Stromal cell of bone marrow (primary cell): ENCODE measurements around the gene MAMLD1.
"Not testable (repeated sequence)": the region's sequence is repeated elsewhere in the genome, so short reads cannot be mapped to it uniquely, and the experiment has no call there.

ENCODE experiments used
- DNase-seq: peaks from one replicate; pipeline ENCODE4 v3.0.0-alpha.2; 2012; ENCODE audit warnings: low read depth

The MAMLD1 gene, protein sequence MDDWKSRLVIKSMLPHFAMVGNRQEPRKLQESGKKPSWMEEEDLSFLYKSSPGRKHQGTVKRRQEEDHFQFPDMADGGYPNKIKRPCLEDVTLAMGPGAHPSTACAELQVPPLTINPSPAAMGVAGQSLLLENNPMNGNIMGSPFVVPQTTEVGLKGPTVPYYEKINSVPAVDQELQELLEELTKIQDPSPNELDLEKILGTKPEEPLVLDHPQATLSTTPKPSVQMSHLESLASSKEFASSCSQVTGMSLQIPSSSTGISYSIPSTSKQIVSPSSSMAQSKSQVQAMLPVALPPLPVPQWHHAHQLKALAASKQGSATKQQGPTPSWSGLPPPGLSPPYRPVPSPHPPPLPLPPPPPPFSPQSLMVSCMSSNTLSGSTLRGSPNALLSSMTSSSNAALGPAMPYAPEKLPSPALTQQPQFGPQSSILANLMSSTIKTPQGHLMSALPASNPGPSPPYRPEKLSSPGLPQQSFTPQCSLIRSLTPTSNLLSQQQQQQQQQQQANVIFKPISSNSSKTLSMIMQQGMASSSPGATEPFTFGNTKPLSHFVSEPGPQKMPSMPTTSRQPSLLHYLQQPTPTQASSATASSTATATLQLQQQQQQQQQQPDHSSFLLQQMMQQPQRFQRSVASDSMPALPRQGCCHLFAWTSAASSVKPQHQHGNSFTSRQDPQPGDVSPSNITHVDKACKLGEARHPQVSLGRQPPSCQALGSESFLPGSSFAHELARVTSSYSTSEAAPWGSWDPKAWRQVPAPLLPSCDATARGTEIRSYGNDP

DNA sequence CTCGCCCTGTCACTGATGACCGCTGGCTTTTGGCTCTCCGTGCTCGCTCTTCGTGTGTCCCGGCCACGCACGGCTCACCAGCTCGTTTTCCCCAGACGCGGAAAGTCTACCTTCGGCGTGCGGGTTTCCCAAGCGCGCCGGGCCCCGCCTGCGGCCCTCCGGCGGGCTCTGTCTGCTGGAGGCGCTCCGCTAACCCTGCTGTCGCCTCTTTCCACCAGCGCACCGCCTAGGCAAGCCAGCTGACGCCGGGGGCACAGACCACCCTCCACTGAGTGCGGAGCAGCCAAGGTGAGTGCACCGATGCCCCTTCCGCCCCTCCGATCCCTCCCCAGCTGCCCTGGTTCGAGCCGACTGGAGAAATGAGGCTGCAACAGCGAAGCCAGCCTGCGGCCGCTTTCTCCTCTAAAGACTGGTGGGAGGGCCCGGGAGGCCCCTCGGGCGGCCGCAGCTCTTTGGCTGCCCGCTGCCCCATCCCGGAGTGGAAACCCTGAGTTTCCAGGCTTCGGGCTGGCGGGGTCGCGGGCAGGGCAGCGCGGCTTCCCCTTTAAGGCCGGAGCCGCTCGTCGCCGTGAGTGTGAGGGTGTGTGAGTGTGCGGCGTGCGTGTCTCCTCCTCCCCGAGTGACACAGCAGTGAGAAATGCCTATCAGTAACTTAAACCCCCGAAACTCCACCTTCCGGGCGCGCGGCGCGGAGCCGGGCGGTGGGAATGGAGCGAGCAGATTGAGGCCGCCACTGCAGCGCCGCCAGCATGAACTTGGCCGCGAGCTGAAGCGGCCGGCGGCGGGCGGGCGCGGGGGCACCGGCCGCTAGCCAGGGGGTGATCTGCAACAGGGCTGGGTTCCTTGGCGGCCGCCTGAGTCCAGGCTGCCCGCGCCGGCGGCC lies at the start of gene MAMLD1:
TSS of gene MAMLD1 (plus strand) at position 719 of the 883 bp plus-strand sequence. CDS start 82,200 bp downstream, outside the sequence.
- DNase-seq: peak; percentile 74

DNA sequence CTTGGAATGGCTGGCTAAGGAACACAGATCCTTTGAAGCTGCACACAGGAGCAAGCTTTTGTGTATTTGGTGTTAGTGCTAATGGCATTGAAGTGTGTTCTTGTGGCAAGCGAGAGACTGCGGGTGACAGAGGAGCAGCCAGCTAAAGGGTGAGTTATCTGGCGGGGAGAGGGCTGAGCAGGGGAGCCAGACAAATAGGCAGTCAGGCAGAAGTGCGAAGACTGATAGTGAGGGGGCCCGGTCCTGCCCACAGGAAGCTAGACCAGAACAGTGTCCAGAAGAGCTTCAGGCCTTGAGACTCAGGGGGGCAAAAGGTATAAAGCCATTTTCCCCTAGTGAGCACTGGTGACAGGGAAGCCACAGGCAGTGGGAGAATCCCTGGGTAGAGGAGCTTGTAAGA lies 49.6 kb upstream of the MAMLD1 start:
- DNase-seq: no peak

DNA sequence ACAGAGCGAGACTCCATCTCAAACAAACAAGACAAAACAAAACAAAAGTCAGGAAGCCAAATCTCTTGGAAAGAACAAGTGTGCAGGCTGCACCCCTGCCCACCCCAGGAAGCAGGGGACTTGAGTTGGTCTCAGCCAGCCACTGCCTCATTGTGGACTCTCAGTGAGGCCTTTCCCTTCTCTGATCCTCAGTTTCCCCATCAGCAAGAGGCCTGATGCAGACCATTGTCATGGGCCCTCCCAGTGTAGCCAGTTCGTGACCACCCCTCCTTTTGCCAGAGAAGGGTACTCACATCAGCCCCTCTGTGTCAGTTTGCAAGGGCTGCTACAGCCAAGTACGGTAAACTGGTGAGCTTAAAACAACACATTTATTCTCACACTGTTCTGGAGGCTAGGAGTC lies 48.9 kb upstream of the MAMLD1 start:
- DNase-seq: no peak

DNA sequence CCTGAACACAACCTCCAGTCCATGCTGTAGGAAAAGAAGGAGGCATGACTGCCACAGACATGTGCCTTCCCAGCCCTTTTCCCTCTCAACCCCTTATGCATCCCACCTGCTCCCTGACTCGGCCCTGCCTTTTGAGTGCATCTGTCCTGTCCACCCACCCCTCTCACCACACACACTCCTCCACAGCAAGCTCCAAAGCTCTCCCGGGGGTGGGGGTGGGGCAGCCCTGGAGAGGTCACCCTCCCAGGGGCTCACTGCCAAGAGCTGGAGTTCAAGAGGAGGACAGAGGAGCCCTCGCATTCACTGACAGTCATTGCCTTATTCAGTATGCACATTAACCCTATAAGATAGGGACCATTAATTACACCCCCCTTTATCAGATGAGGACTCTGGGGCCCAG lies 46.6 kb upstream of the MAMLD1 start:
- no peak for DNase-seq

DNA sequence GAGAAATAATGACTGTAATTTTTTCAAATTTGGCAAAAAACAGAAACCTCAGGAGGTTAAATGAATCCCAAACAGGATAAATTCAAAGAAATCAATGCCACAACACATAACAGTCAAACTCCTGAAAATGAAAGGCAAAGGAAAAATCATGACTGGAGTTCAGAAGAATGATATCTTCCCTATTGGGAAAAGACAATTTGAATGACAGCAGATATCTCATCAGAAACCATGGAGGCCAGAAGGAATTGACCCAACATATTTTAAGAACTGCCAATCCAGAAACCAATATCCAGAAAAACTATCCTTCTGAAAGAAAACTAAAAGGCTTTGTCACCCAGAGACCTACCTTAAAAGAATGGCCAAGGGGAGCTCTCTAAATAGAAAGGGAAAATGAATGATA lies 40.1 kb upstream of the MAMLD1 start:
- DNase-seq: no peak

DNA sequence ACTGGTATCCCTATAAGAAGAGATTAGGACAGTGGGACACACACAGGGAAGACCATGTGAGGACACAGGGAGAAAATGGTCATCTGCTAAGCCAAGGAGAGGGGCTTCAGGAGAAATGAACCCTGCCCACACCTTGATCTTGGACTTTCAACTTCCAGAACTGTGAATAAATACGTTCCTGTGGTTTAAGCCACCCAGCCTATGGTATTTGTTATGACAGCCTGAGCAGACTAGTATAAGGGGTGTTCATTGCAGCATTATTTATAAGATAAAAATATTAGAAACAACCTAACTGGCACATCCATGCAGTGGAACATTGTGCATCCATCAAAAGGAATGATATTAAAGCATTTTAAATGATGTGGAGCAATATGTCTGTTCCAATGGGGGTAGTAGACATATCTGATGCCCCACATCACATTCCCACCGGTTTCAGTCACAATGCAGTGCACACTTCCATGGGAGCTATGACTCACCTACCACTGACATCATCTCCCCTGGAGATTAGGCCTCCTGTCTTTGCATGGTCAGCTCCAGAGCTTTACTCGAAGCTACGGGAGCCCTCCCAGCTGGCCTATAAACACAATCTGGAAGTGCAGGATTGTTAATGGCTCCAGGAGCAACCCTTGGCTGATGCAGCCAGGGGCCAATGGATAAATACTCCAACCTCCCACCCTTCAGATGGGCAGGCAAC lies 38.9 kb upstream of the MAMLD1 start:
- DNase-seq: peak; percentile 67

DNA sequence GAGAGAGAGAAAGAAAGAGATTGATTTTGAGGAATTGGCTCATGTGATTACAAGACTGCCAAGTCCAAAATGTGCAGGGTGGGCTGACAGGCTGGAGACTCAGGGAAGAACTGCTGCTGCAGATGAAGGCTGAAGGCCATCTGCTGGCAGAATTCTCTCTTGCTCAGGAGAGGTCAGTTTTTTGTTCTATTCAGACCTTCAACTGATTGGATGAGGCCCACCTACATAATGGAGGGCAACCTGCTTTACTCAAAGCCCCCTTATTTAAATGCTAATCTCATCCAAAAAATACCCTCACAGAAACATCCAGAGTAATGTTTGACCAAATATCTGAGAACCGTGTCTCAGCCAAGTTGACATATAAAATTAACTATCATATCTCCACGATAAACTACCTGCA lies 38.2 kb upstream of the MAMLD1 start:
- no peak for DNase-seq

DNA sequence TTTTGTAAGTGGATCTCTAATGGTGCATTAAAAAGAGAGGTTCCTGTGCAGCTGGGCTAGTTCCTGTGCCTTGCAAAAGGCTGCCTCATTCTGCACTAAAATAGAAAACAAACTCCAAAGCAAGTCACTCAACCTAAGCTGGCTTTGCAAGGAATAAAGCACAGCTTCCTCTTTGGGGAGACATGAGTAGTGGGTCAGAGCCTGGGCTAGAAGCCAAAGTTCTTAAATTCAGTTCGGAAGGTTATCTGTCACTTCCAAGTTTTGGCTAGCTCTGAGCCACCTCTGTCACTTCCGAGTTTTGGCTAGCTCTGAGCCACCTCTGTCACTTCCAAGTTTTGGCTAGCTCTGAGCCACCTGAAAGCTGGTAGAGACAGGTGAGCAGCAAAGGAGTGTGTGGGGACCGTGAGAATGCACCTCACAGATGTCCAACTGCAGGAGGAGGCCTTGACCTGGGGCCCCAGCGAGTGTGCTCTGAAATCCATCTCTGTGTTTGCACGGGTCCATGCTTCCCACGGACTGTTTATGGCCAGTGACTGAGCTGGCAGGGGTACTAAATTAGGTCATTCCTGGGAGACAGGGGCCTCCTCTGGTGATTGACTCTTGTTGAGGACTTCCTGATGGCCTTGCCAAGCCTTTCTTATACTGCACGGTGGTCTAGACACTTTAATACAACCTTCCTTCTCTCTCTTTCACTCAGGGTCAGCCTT lies 36.4 kb upstream of the MAMLD1 start:
- no peak for DNase-seq

DNA sequence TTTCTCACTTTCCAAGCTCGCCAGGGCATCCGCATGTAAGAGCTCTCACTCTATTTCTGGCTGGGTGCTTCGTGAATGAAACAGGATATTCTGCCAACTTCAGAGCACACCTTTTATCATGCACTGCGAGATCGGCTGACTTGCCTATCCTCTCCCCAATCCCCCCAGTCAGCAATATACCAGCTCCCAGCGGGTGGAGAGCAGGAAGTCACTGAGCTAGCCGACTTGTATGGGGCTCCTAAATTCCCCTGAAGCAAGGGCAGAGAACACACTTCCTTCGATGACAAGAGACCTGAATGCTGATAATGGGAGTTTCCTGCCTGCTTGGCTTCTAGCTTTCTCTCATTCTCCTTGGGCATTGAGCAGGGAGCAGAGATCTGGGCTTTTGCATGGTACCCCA lies 33.8 kb upstream of the MAMLD1 start:
- no peak for DNase-seq

DNA sequence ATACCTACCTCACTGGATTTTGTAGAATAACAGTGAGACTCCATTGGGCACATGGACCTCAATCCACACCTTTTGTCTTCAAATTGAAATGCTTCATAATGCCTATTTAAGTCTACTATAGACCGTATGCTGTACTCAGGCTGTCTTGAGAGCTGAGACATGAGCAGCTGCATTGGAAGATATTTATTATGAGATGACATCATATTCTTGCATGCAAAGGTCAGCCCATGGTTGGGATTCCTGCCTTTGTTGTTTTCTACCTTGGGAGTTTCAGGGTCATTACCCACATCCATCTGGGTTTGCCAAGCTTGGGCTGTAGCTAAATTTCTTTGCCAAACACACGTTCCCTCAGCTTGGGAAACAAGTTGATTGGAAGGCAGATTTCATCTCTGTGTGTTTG lies 33.2 kb upstream of the MAMLD1 start:
- no peak for DNase-seq

DNA sequence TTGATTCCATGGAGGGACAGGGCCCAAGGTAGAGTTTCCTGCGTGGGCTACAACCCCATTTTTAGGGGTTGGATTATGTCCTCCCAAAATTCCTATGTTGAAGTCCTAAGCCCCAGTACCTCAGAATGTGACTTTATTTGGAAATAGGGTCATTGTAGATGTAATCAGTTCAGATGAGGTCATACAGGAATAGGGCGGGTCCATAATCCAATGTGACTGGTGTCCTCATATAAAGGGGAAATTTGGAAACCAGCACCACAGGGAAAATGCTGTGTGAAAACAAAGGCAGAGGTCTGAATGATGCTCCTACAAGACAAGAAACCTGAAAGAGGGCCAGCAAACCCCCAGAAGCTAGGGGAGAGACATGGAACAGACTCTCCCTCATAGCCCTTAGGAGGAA lies 31.1 kb upstream of the MAMLD1 start:
- DNase-seq: no peak

DNA sequence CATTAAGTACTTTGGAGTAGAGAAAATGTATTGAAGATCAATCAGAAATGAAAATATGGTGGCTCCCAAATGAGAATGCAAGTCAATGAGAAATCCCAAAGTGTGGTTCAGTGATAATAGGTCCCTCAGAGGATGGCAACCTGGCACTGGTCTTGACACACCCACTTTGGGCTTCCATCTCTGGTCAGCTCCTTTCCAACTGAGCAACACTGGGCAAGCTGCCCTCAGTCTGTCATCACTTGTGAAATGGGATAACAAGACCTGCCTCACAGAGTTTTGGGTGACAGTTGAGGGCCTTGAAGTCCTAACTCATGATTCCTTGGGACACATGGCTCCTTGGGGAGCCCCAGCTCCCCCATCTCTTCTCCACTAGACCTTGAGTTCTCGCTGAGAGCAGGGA lies 29.0 kb upstream of the MAMLD1 start:
- DNase-seq: no peak

DNA sequence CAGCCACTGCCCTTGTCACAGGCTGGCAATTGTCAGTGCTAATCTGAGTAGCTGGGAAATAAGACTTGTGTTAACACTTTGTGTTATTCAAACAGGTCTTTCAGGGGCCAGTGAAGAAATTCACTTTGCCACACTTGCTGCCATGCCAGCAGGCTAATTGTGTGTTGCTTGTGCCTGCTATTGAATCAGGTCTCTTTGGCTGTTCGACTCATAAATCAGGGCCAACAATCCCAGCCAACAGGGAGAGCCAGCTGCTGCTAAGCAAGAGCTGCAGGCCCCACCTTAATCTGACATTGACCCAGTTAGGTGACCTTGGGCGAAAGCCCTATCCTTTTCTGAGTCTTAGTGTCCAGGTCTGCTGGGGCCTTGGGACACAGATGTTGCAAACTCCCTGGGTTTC lies 28.1 kb upstream of the MAMLD1 start:
- DNase-seq: no peak

DNA sequence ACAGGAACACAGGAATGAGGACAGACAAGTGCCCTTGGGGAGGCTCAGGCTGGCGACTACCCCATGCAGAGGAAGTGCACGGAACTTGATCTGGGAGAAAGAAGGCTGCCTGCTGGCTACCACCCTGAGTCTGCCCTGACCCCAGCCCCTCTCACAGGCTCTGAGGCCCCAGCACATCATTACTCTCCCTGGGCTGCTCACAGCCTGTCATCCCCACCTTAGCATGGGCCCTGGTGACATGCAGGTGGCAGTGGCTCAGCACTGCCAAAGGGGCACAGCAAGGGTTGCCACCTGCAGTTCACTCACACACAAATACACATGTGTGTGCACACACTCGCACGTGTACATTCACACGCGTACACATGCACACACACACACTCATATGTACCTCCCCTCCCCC lies 26.1 kb upstream of the MAMLD1 start:
- no peak for DNase-seq

DNA sequence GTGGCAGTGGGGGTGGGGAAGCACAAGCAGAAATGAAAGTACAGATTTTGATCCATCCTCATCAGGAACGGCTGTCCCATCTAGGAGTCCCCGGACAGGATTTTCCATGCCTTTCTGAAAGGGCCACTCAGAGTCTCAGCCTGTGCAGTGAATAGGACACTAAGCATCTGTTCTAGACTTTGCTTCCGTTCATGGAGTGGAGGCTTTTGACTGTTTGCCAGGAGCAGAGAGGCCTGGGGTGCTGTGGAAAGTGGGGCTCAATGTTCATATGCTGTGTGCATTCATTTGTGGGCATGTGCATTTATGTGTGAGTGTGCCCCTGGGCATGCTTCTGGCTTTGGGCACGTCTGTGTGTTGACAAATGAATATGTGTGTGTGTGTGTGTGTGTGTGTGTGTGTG lies 25.6 kb upstream of the MAMLD1 start:
- DNase-seq: no peak

DNA sequence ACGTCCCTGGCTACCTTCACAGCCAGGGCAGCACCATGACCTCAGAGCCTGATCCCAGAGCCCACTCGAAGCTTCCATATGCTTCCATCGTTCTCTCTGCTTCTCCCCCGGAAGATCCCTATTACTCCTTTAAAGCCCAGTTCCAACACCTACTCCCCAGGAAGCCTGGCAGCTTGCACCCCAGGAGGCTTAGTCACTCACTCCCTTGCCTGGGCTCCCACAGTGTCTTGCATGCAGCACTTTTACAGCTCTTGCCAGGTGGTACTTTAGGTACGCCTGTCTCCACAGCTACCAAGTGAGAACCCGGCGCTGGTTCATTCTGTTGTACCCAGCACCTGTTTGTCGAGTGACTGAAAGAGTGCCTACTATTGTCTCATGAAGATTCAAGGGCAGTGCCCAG lies 24.5 kb upstream of the MAMLD1 start:
- no peak for DNase-seq

DNA sequence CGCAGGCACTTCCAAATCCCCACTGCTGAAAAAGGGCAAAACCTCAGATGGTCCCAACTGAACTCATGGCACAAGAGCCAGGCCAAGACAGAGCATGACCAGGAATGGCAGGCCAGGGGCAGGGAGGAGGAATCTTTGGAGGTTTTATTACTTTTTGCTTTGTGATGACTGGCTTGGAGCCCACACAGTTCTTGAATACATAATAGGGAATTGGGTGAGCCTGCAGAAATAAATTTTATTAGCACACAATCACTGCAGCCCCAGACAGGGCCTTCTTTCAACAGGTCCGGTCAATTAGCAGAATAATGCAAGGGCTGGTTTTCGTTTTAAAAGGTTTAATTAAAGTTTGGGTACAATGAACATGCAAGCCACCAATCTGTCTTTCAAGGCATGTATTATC lies 23.4 kb upstream of the MAMLD1 start:
- no peak for DNase-seq

DNA sequence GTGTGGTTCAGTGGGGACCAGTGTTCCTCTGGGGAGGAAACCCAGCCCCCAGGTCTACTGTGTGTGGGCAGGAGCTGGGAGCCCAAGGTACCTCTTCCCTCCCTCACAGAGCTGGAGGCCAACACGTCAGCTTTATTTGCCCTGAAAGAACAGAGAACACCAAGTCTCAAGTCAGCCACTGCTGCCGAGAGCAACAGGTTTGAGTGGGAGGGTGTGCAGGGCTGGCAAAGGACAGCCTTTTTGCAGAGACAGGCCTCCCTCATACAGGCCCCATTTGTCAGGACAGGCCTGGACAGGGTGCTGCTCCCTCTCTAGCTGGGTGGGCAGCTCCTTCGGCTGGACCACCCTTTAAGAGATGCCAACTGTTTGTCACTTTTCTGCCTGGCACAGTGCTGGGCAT lies 22.8 kb upstream of the MAMLD1 start:
- not testable (repeated sequence) for DNase-seq

DNA sequence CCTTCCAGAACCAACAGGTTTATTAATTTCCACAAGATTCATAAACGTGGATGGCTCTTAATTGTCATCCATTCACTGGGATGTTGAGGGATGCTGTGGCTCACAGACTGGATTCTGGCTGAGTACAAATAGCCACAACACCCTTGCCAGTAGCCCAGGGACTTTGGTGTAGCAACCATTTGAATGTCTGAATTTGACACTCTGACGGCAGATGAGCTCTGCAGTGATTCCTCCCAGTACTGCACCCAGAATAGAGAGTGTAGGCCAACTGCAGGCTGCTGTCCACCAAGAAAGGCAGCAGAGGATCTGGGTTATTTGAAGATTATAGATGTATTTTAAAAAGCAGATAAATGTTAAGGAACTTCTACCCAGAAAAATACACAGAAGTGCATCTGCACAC lies 15.6 kb upstream of the MAMLD1 start:
- no peak for DNase-seq

DNA sequence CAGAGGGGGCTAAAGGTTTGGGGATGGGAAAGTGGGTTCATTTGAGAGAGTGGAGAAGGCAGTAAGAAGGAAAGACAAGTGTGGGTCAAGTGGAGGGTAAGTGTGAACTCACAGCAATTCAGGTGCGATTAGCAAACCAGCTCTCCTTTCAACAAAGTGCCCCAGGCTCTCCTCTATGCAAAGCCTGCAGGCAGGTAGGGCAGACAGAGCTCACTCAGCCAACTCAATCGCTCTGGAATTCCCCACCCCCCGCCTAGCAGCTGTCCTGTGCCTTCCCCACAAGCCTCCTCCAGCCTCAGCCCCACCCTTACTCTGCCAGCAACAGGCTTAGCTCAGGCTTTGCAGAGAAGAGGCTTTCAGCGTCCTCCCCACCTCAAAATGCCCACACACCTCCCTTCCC lies 14.8 kb upstream of the MAMLD1 start:
- DNase-seq: no peak

DNA sequence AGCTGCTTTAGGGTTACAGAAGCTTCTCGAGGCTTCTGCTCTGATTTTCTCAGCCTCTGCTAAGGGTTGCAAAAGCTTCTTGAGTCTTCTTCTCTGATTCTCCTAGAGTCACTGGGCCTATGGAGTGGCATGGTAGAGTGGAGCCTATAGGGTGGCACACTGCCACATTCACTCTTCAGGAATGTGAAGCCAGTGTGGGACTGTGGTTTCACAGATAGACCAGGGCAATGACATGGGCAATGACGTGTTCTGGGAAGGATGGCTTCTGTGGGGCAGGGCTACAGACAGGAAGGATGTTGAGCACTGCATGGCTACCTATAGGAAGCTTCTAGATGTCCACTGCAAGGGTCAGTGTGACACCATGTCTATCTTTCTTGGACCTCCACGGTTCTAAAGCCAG lies 11.0 kb upstream of the MAMLD1 start:
- DNase-seq: no peak
